C4-2B (cell line): ENCODE measurements around the gene PXDC1.

Experiments used
- H3K27ac ChIP-seq: fragments of 450-650 bp; 2 replicates; pipeline ENCODE4 v1.5.1; 2017
- ZFX ChIP-seq: fragments of 450-650 bp; IDR thresholded peaks from 2 replicates; pipeline ENCODE4 v1.6.1; 2017
- TF ChIP-seq, protein P1 (sequence below): fragments of 450-650 bp; conservative IDR thresholded peaks from 2 replicates; pipeline ENCODE4 v1.5.1; 2017; ENCODE audit warnings: mild to moderate bottlenecking

Gene PXDC1

DNA sequence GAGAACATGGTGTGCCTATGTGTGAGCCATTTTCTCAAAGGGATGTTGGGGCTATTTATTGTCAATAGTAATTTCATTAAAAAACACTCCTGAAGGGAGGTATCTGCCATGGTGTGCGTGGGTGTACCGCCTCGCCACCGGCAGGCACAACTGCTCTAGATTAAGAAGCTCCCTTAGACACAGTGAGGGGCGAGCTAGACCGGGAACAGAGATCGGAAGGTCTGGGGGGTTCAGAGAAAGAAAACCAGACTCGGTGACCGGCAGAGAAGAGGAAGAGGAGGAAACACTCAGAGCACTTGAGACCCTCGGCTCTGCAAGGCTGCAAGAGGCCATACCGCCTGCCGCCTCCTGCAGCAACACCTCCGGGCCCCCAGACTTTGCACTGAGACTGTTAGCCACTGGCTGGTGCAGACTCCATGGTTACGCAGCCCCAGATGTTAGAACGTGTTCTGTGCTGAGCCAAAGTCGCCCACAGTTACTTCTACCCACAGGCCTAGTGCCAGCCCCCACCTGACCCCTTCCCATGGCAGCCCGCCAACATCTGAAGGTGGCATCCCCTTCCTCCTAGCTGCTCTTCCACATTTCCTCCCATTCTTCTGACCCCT, 18.1 kb downstream of the PXDC1 start:
- no peak overlapping the region for H3K27ac ChIP-seq
- TF ChIP-seq, protein P1, sequence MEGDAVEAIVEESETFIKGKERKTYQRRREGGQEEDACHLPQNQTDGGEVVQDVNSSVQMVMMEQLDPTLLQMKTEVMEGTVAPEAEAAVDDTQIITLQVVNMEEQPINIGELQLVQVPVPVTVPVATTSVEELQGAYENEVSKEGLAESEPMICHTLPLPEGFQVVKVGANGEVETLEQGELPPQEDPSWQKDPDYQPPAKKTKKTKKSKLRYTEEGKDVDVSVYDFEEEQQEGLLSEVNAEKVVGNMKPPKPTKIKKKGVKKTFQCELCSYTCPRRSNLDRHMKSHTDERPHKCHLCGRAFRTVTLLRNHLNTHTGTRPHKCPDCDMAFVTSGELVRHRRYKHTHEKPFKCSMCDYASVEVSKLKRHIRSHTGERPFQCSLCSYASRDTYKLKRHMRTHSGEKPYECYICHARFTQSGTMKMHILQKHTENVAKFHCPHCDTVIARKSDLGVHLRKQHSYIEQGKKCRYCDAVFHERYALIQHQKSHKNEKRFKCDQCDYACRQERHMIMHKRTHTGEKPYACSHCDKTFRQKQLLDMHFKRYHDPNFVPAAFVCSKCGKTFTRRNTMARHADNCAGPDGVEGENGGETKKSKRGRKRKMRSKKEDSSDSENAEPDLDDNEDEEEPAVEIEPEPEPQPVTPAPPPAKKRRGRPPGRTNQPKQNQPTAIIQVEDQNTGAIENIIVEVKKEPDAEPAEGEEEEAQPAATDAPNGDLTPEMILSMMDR = no peak
- TF ChIP-seq ZFX = no peak

DNA sequence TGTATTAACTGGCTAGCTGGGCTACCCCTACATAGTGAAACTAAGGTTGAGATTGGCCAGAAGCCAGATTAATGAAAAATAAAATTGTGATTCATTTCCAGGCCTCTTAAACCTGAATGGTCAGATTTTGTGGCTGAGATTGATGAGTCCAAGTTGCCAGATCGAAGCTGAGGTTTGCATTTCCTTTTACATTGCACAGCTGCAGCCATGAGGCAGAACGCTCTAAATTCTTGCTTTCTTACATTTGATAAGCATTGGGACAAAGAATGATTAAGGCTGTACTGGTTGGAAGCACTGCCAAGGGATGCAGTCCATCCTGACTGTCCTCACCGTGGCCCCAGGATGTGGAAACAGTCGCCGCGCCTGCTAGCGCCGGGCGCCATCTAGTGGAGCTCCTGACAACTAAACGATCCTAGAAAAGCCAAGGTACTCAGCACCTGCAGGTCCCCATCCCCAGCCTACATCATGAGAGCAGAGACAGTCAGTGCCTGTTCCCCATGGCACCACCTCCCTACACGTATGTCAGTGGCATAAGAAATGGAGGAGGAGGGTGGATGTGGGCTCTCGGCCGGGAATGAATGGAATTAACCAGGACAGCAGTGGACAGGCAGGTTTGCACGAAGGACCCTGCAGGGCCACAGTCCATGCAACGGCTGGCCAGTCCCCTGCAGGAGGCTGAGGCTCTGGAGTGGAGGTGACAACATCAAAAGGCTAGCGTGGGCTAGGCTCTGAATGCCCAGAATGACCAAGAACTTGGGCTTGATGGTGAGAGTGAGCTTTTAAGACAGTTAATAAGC, 19.0 kb downstream of the PXDC1 start:
- no peak overlapping the region for H3K27ac ChIP-seq
- TF ChIP-seq ZFX = no peak
- TF ChIP-seq, protein P1 = peak; percentile 98

DNA sequence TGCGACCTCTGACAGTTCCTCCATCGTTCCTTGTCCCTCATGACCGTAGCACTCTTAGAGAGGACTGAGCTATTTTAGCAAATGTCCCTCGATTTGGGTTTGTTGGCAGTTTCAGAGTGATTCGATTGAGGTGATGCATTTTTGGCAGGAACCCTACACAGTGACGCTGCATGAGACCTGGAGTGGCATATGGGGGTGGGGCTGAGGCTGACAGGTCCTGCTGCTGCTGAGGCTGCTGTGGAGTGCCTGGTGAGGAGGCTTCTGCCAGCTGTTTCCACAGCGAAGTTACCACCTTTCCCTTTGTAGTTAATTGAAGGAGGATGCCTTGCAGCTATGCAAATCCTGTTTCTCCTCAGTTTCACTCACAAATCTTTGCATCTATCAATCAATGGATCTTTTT, 19.8 kb downstream of the PXDC1 start:
- H3K27ac ChIP-seq = no peak overlapping the region
- no peak for TF ChIP-seq ZFX
- TF ChIP-seq, protein P1 = no peak

DNA sequence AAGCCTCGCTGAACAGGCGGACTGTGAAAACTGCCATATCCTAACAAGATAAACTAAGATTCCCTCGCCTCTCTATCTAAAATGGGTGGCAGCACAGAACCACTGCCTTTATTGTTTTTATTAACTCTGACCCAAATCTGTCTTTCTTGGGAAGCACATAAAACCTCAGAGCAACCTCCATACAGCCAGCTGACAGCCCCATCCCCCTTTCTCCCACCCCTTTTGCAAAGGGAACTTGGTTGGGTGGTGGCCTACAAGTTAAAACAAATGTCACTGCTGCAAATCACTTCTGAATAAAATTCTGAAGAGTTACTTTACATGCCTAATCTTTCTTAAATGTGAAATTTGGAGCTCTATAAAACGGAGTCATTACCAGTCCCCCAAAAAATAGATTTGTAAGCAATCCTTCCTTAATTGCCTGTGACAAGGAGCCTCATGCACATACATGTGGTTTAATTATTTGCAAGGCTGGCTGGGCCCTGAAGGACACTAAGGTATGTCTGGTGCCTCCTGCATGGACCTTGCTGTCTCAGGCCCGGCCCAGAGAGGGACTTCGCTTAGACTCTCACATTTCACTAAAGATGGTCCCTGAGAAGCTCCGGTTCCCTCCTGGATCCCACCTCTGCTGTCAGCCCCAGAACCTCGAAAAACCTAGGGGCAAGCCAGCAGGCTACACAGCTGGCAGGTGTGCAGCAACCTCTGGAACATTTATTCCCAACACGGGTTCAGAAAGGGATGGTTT, 21.7 kb downstream of the PXDC1 start:
- no peak overlapping the region for H3K27ac ChIP-seq
- TF ChIP-seq, protein P1 = no peak
- TF ChIP-seq ZFX = no peak

DNA sequence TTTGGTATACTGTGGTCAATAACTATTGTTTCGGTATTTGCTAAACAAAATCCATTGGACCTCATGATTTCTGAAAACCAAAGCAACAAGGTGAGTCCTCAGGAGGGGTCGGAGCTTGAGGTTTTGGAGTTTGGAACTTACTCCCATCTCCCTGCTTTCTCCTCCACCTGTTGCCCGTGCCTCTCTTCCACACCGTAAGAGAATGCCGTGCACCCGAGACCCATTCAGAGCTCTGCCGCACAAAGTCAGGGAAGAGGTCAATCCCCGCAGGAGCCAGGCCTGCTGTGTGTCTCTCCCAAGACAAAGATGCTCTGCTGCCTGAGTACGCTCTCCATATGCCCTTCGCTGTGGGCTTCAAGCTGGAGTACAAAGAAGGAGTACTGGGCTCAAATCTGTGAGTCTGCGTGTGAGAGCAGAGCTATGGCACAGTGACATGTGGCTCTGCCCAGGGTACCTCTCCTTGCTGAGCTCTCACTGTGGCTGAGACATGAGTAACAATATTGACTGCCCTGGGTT, 23.9 kb downstream of the PXDC1 start:
- TF ChIP-seq, protein P1 = no peak
- TF ChIP-seq ZFX = no peak
- H3K27ac ChIP-seq = no peak overlapping the region

DNA sequence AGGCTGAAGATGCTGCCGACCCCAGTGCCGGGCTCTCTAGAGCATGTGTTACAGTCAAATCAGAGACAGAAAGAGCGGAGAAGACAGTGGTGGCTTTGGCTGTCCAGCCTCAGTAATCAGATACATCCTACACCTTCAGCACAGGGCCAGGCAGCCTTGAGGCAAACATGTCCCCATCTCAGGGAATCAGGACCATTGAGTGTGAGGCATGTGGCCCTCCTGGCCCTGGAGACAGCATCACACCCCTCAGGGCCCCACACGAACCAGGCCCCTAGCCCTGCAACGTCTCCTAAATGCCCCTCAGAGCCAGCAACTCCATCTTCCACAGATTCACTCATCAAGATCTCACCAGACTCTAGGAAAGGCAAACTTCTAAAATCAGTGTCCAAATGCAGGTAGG, 24.5 kb downstream of the PXDC1 start:
- TF ChIP-seq, protein P1 = no peak
- TF ChIP-seq ZFX = no peak
- no peak overlapping the region for H3K27ac ChIP-seq

DNA sequence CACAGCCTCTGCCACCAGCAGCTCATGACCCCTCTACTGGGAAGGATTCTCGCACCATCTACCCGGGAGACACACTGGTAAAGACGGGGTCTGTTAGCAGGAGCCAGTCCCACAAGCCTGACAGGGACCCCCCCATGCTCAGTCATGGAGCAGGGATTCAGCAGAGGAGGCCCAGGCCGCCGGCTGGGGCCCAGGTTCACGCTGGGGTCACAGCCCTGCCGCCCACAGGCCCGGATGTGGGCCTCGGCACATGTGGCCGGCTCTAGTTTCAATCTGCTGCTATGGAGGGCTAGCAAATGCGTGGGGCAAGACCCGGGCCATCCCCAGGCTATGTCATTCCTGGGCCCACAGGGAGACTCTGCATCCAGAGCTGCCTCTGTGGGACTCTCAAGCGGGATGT, 25.1 kb downstream of the PXDC1 start:
- TF ChIP-seq, protein P1 = no peak
- no peak for TF ChIP-seq ZFX
- no peak overlapping the region for H3K27ac ChIP-seq
